HG03139 (cell line): ENCODE results near the gene RNF111.
"Not testable (repeated sequence)": the region's sequence is repeated elsewhere in the genome, so short reads cannot be mapped to it uniquely, and the experiment has no call there.

ENCODE experiments used
- ATAC-seq: cut with Tn5 transposase; IDR thresholded peaks from one replicate; pipeline ENCODE4 v1.9.1; 2021; ENCODE audit not compliant: unreplicated experiment

Gene RNF111

GRCh38 chr15:58999694-59000093 is 12.2 kb downstream of the RNF111 start:
- no peak for ATAC-seq

GRCh38 chr15:59000251-59000650 is 12.8 kb downstream of the RNF111 start:
- not testable (repeated sequence) for ATAC-seq

- no peak for ATAC-seq
Observed at GRCh38 chr15:59001946-59002345, 14.5 kb downstream of the RNF111 start.

GRCh38 chr15:59002418-59002859 is 15.0 kb downstream of the RNF111 start:
- no peak for ATAC-seq

GRCh38 chr15:59005579-59005978 is 18.1 kb downstream of the RNF111 start:
- ATAC-seq, result no peak

GRCh38 chr15:59008086-59008485 is 20.6 kb downstream of the RNF111 start:
- ATAC-seq, result no peak

- ATAC-seq, result no peak
Observed at GRCh38 chr15:59011262-59011952, 23.9 kb downstream of the RNF111 start.

- ATAC-seq, result no peak
Observed at GRCh38 chr15:59013246-59013873, 25.9 kb downstream of the RNF111 start.

GRCh38 chr15:59014068-59014467 is 26.6 kb downstream of the RNF111 start:
- no peak for ATAC-seq

GRCh38 chr15:59017449-59017848 is 30.0 kb downstream of the RNF111 start:
- no peak for ATAC-seq

- ATAC-seq, result no peak
Observed at GRCh38 chr15:59018833-59019232, 31.4 kb downstream of the RNF111 start.

GRCh38 chr15:59020322-59020721 is 32.9 kb downstream of the RNF111 start:
- no peak for ATAC-seq

GRCh38 chr15:59022188-59022587 is 34.7 kb downstream of the RNF111 start:
- ATAC-seq, result no peak

- ATAC-seq, result no peak
Observed at GRCh38 chr15:59026207-59026606, 38.7 kb downstream of the RNF111 start.

GRCh38 chr15:59028387-59028955 is 41.0 kb downstream of the RNF111 start:
- ATAC-seq, result no peak

- no peak for ATAC-seq
Observed at GRCh38 chr15:59029554-59029953, 42.1 kb downstream of the RNF111 start.

GRCh38 chr15:59035201-59035600 is 47.7 kb downstream of the RNF111 start:
- no peak for ATAC-seq

GRCh38 chr15:59039225-59039624 is 51.8 kb downstream of the RNF111 start:
- no peak for ATAC-seq

- no peak for ATAC-seq
Observed at GRCh38 chr15:59042041-59042440, 54.6 kb downstream of the RNF111 start.

- no peak for ATAC-seq
Observed at GRCh38 chr15:59048897-59049296, 61.4 kb downstream of the RNF111 start.

GRCh38 chr15:59051873-59052861 is 64.7 kb downstream of the RNF111 start:
- no peak for ATAC-seq
